Measurements from ENCODE around the gene MSH3.

DNA sequence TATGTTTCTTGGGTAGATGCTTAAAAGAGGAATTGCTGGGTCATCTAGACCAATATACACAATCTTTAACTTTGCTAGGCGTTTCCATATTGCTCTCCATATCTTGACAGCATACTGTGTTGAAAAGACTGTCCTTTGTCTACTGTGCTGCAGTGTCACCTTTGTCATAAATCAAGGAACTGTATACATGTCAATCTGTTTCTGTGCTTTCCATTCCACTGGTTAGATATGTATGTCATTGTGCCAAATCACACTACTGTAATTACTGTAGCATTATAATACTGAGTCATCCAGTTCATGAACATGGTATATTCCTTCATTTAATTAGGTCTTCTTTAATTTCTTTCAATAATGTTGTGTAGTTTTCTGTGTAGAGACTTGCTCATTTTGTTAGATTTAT, 156.0 kb downstream of the MSH3 start:
- TF ChIP-seq POLR2A (IDR thresholded peaks at IDR 0.05; ENCODE audit: low read length), result no peak
- TF ChIP-seq, protein P1, sequence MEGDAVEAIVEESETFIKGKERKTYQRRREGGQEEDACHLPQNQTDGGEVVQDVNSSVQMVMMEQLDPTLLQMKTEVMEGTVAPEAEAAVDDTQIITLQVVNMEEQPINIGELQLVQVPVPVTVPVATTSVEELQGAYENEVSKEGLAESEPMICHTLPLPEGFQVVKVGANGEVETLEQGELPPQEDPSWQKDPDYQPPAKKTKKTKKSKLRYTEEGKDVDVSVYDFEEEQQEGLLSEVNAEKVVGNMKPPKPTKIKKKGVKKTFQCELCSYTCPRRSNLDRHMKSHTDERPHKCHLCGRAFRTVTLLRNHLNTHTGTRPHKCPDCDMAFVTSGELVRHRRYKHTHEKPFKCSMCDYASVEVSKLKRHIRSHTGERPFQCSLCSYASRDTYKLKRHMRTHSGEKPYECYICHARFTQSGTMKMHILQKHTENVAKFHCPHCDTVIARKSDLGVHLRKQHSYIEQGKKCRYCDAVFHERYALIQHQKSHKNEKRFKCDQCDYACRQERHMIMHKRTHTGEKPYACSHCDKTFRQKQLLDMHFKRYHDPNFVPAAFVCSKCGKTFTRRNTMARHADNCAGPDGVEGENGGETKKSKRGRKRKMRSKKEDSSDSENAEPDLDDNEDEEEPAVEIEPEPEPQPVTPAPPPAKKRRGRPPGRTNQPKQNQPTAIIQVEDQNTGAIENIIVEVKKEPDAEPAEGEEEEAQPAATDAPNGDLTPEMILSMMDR (IDR thresholded peaks at IDR 0.05), result no peak
- TF ChIP-seq JUN (IDR thresholded peaks at IDR 0.05), result no peak
- no peak for TF ChIP-seq EP300 (IDR thresholded peaks at IDR 0.05)
- TF ChIP-seq CEBPB (IDR thresholded peaks at IDR 0.05), result no peak
- no peak for TF ChIP-seq NFE2L2 (conservative IDR thresholded peaks at IDR 0.05; ENCODE audit: low read length)
- TF ChIP-seq JUNB (IDR thresholded peaks at IDR 0.05), result no peak
- TF ChIP-seq ZNF302 (CRISPR knock-in tag; IDR thresholded peaks at IDR 0.05), result no peak
